K562 (cell line): ENCODE data around the gene MED20.

Experiments
- NFYB ChIP-seq: IDR thresholded peaks from 2 replicates; pipeline ENCODE4 v1.6.1; 2011; ENCODE audit warnings: mild to moderate bottlenecking, moderate library complexity; ENCODE audit not compliant: insufficient read length; ENCODE audit errors: extremely low read depth
- TF ChIP-seq, protein P1 (sequence below): sonication (generic); formaldehyde crosslinking; IDR thresholded peaks from 2 replicates; pipeline ENCODE4 v1.9.0; 2022; ENCODE audit warnings: mild to moderate bottlenecking, missing genetic modification reagents

DNA sequence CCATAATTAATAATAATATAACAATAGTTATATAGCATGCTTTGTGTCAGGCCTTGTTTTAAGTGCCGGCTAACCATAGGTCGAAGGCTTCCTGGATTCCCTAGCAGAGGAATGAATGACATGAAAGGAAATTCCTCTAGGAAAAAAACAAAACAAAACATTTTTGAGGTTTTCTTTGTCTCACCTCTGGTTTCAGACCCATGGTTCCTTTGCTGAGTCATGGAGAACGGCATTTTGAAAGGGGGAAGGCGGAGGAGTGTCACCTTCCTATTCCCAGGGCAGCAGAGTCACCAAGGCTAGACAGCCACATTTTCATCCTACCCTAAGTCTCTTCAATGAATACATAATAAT lies 46.0 kb upstream of the MED20 start:
- no peak for TF ChIP-seq NFYB
- TF ChIP-seq, protein P1, sequence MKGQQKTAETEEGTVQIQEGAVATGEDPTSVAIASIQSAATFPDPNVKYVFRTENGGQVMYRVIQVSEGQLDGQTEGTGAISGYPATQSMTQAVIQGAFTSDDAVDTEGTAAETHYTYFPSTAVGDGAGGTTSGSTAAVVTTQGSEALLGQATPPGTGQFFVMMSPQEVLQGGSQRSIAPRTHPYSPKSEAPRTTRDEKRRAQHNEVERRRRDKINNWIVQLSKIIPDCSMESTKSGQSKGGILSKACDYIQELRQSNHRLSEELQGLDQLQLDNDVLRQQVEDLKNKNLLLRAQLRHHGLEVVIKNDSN (CRISPR knock-in tag), result no peak
